ENCODE data around the gene SPNS2. TPM values are rescaled to one million over a fixed set of nuclear protein-coding genes. Genes with fewer than 3 reads are reported as not detected.
"Not testable (repeated sequence)": the region's sequence is repeated elsewhere in the genome, so short reads cannot be mapped to it uniquely, and the experiment has no call there.

Gene SPNS2
- total RNA-seq, 2 experiments from 2014 or later = 0.33 to 0.53 TPM

GRCh38 chr17:4577386-4577993 is 78.8 kb downstream of the SPNS2 start:
- no peak overlapping the region for H3K27ac Mint-ChIP-seq
- H3K4me3 Mint-ChIP-seq = no peak overlapping the region
- Histone ChIP-seq H3K4me3 (ENCODE audit: low read length) (no peak overlapping the region), H3K9me3 (ENCODE audit: control insufficient read depth in 1 of 2, insufficient read depth in 1 of 2, low read length in 2 of 2) (peaks cover 0 to 5% of the 10 kb centered on the region in 2 experiments), H3K27me3 (ENCODE audit: control insufficient read depth in 1 of 2, insufficient read depth in 2 of 2, low read length in 2 of 2) (peaks cover 0 to 2% of the 10 kb centered on the region in 2 experiments), H3K36me3 (ENCODE audit: insufficient read depth, low read length) (no peaks in the 10 kb centered on the region), H3K4me1 (ENCODE audit: insufficient read depth, low read length) (peaks cover 9% of the 10 kb centered on the region), H3K27ac (ENCODE audit: low read depth in 1 of 2, low read length in 2 of 2) (no peak overlapping the region)
- peaks cover 10% of the 10 kb centered on the region for H3K27me3 Mint-ChIP-seq
- ChIA-PET POLR2A (no interaction called here), CTCF (no interaction called here)
- intact Hi-C loops (cut with DNase I, micrococcal nuclease) = no loop called here
- peaks cover 15% of the 10 kb centered on the region for H3K4me1 Mint-ChIP-seq (ENCODE audit: low read depth)
- no peaks in the 10 kb centered on the region for H3K36me3 Mint-ChIP-seq (ENCODE audit: low read depth)
- no peak for DNase-seq
- TF ChIP-seq CTCF (IDR thresholded peaks at IDR 0.05) = no peak
- H3K9me3 Mint-ChIP-seq = no peaks in the 10 kb centered on the region
- ATAC-seq (ENCODE audit: poor library complexity) = no peak

- peaks cover 19% of the 10 kb centered on the region for H3K27me3 Mint-ChIP-seq
- peaks cover 4 to 10% of the 10 kb centered on the region in 2 experiments for H3K27me3 ChIP-seq (ENCODE audit: control insufficient read depth in 1 of 2, insufficient read depth in 2 of 2, low read length in 2 of 2)
- H3K4me1 ChIP-seq (ENCODE audit: insufficient read depth, low read length); H3K9me3 ChIP-seq (ENCODE audit: control insufficient read depth in 1 of 2, insufficient read depth in 1 of 2, low read length in 2 of 2); POLR2A ChIA-PET; H3K36me3 Mint-ChIP-seq (ENCODE audit: low read depth); H3K4me1 Mint-ChIP-seq (ENCODE audit: low read depth); intact Hi-C loops (cut with DNase I, micrococcal nuclease); H3K4me3 Mint-ChIP-seq; H3K27ac ChIP-seq (ENCODE audit: low read depth in 1 of 2, low read length in 2 of 2); H3K4me3 ChIP-seq (ENCODE audit: low read length); DNase-seq; ATAC-seq (ENCODE audit: poor library complexity); CTCF ChIA-PET; H3K36me3 ChIP-seq (ENCODE audit: insufficient read depth, low read length); H3K27ac Mint-ChIP-seq; H3K9me3 Mint-ChIP-seq: not testable (repeated sequence)
These were observed 79.7 kb downstream of the SPNS2 start for GRCh38 chr17:4578349-4578748.

- Histone ChIP-seq H3K4me1 (ENCODE audit: insufficient read depth, low read length) (peaks cover 8% of the 10 kb centered on the region), H3K9me3 (ENCODE audit: control insufficient read depth in 1 of 2, insufficient read depth in 1 of 2, low read length in 2 of 2) (peaks cover 0 to 5% of the 10 kb centered on the region in 2 experiments), H3K36me3 (ENCODE audit: insufficient read depth, low read length) (no peaks in the 10 kb centered on the region), H3K4me3 (ENCODE audit: low read length) (no peak overlapping the region), H3K27me3 (ENCODE audit: control insufficient read depth in 1 of 2, insufficient read depth in 2 of 2, low read length in 2 of 2) (peaks cover 12 to 18% of the 10 kb centered on the region in 2 experiments), H3K27ac (ENCODE audit: low read depth in 1 of 2, low read length in 2 of 2) (no peak overlapping the region)
- no peak for ATAC-seq (ENCODE audit: poor library complexity)
- POLR2A ChIA-PET = no interaction called here
- Mint-ChIP-seq H3K4me3 (no peak overlapping the region), H3K4me1 (ENCODE audit: low read depth) (peaks cover 4% of the 10 kb centered on the region), H3K27me3 (peaks cover 26% of the 10 kb centered on the region), H3K36me3 (ENCODE audit: low read depth) (no peaks in the 10 kb centered on the region), H3K27ac (no peak overlapping the region), H3K9me3 (no peaks in the 10 kb centered on the region)
- intact Hi-C loops (cut with DNase I, micrococcal nuclease) = no loop called here
- TF ChIP-seq CTCF (IDR thresholded peaks at IDR 0.05) = no peak
- no peak for DNase-seq
- CTCF ChIA-PET = interaction anchor here (0.6 to 1.4 kb wide), 2 partner anchors 13 to 168 kb away, joined by 3 to 4 read pairs; no protein-coding TSS in a partner anchor
These were observed 81.0 kb downstream of the SPNS2 start for GRCh38 chr17:4579678-4580077.

GRCh38 chr17:4580291-4580690 is 81.6 kb downstream of the SPNS2 start:
- Mint-ChIP-seq H3K4me1 (ENCODE audit: low read depth) (peaks cover 4% of the 10 kb centered on the region), H3K9me3 (no peaks in the 10 kb centered on the region), H3K27ac (no peak overlapping the region), H3K27me3 (peaks cover 26% of the 10 kb centered on the region), H3K36me3 (ENCODE audit: low read depth) (no peaks in the 10 kb centered on the region), H3K4me3 (no peak overlapping the region)
- ChIA-PET POLR2A (no interaction called here), CTCF (no interaction called here)
- no peaks in the 10 kb centered on the region for H3K36me3 ChIP-seq (ENCODE audit: insufficient read depth, low read length)
- TF ChIP-seq CTCF (IDR thresholded peaks at IDR 0.05) = no peak
- DNase-seq (no peak), ATAC-seq (ENCODE audit: poor library complexity) (no peak)
- H3K27me3 ChIP-seq (ENCODE audit: control insufficient read depth in 1 of 2, insufficient read depth in 2 of 2, low read length in 2 of 2) = peaks cover 17 to 22% of the 10 kb centered on the region in 2 experiments
- H3K9me3 ChIP-seq (ENCODE audit: control insufficient read depth in 1 of 2, insufficient read depth in 1 of 2, low read length in 2 of 2) = peaks cover 0 to 5% of the 10 kb centered on the region in 2 experiments
- no peak overlapping the region for H3K27ac ChIP-seq (ENCODE audit: low read depth in 1 of 2, low read length in 2 of 2)
- no peak overlapping the region for H3K4me3 ChIP-seq (ENCODE audit: low read length)
- H3K4me1 ChIP-seq (ENCODE audit: insufficient read depth, low read length) = peaks cover 10% of the 10 kb centered on the region
- intact Hi-C loops (cut with DNase I, micrococcal nuclease) = no loop called here

Data from CD4-positive, alpha-beta T cell (primary cell).